ENCODE results near the gene ZBTB18.

ZBTB18 gene

GRCh38 chr1:244092293-244092963 lies 41.3 kb downstream of the ZBTB18 start:
- no peak for DNase-seq

GRCh38 chr1:244092964-244093638 lies 42.0 kb downstream of the ZBTB18 start:
- DNase-seq: no peak

- DNase-seq: no peak
Measured at GRCh38 chr1:244094880-244095528, 43.9 kb downstream of the ZBTB18 start.

DNA sequence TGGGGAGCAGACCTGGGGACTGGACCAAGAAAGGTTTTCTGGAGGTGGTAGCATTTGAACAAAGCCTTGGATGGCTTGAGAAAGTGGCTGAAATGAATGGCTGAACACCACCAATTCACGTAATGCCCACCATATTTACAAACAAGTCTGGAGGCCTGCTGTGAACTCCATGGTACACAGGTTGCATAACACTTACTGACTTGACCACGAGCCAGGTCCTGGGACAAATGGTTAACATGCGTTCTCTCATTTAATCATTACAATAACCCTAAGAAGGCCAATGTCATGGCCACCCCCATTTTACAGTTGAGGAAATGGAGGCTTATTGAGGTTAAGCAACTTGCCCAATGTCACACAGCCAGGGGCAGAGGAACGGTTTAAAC lies 44.4 kb downstream of the ZBTB18 start:
- no peak for DNase-seq

GRCh38 chr1:244096066-244096610 lies 45.1 kb downstream of the ZBTB18 start:
- DNase-seq: no peak

DNA sequence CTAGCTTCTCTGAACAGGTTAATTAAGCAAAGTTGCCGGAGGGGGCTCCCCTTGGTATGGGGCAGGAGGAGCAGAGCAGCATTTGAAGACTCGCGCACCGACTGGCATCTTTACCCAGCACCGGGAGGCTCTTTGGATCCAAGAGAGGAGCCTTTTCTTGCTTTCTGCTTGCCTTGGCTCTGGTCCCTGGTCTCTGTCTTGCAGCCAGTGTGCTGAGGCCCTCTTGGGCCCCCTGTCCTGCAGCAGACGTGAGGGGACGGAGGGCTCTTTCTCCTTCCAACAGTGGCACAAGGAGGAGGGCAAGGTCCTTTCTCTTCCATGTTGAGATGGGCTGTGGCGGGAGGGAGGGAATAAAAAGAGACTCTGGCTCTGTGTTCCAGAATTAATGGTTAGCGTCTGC lies 45.6 kb downstream of the ZBTB18 start:
- DNase-seq: no peak

- no peak for DNase-seq
Measured at GRCh38 chr1:244097523-244098405, 46.7 kb downstream of the ZBTB18 start.

DNA sequence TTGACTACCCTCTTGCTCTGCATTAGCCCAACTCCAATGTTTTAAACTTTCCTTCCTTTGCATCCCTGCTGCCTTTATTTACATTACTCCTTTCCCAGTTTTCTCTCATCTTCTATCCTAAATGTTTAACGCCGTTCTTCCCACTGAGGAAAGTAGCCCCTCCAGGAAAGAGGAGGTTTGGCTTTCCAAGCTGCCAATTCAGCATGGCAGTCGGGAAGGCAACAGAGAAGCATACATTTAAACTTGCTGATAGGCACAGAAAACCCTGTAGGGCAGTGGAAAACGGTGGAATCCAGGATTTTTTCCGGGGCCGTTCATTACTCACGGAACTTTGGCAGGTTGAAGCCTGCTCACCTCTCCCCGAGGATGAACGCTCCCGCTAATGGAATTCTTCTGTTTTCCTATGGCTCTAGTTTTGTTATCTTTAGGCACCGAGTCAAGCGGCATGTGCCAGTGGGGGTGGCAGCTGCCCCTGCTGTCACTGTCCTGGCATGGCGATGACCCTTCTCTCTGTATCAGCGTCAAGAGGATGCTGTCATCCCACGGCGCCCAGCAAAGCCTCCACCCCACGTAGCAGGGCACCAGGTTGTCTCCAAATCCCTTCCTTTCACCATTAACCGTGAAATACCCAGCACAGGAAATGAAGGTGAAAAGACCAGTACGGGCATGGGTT lies 48.3 kb downstream of the ZBTB18 start:
- no peak for DNase-seq

GRCh38 chr1:244100276-244100675 lies 49.2 kb downstream of the ZBTB18 start:
- no peak for DNase-seq

DNA sequence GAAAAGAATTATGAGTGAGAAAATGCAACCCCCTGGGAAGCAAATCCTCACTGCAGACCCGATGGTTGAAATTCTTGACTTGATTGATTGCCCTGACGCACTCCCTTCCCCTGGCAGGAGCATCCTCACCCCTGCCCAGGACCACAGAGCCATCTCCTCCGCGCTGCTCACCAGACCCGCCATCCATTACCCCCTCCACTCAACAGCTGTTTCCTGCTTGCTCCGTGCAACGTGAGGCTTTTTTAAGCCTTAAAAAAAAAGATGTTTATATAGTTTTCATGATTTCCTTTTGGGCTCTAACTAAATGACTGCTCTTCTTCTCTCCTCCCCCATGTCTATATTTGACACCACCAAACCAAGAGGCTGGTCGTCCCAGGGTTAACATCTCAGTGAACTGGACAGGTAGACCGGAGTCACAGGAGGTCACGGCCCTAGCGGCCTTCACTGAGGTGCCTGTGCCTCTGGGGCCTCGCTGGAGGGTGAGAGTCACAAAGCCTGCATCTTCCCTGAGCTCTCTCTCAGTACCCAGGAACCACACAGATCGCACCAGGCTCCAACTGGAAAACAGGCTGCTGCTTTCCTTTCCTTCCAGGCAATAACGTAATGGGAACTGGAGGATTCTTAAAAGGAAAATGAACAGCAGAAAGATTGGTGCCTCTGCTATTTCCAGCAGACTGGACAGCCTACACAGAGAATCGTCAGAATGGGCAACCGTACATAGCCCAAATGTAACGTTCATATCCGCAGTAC lies 49.8 kb downstream of the ZBTB18 start:
- no peak for DNase-seq

GRCh38 chr1:244102046-244102445 lies 51.0 kb downstream of the ZBTB18 start:
- no peak for DNase-seq

DNA sequence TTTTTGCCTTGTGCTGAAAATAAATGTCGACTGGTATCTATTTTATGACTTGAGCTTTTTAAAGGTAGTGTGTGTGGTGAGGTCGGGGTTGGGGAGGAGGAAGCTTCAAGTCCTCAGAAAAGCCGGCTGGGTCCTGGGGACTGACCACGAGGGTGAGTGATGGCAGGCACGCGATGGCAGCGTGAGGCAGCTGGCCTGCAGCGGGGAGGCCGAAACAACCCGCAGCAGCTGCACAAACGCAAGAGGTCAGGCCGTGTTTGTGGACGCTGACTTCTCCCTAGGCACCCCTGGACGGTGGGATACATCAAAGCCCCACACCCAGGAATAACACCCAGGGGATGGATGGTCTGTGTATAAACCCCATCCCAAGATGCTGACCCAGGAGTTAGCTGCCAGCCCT lies 51.4 kb downstream of the ZBTB18 start:
- DNase-seq: no peak

- no peak for DNase-seq
Measured at GRCh38 chr1:244104309-244105060, 53.4 kb downstream of the ZBTB18 start.

GRCh38 chr1:244106176-244106575 lies 55.1 kb downstream of the ZBTB18 start:
- no peak for DNase-seq

Data from NCI-H1105 (cell line).